Right lobe of liver (tissue), 4 donors: Measurements from ENCODE around the gene CLDN14.

Experiments
- CTCF ChIP-seq, 4 donors: fragments of 200-600 bp in 3 of 4; fragments of 450-650 bp in 1 of 4; IDR thresholded peaks; one replicate each; pipeline versions ENCODE4 v1.5.1 to v1.8.0; 2016 to 2022; ENCODE audit warnings: antibody characterized with exemption in 4 of 4, mild to moderate bottlenecking in 2 of 4
- POLR2A ChIP-seq: fragments of 450-650 bp; IDR thresholded peaks from one replicate; pipeline ENCODE4 v1.6.1; 2017; ENCODE audit warnings: antibody characterized with exemption, mild to moderate bottlenecking
- donor health status: DM: no; HTN: no; CAD: no.
- donor health status: DM: no; HTN: no; CAD: no.
- donor health status: DM: no; HTN: yes; CAD: no.

- TF ChIP-seq POLR2A = no peak
- TF ChIP-seq CTCF (IDR thresholded peaks at IDR 0.05) = no peak
Measured at GRCh38 chr21:36517366-36518075, 37.6 kb upstream of the CLDN14 start.
